GM12878 (cell line): ENCODE measurements around the gene GZMM. TPM values are rescaled to one million over a fixed set of nuclear protein-coding genes. Genes with fewer than 3 reads are reported as not detected.

Experiments
- CREB1 ChIP-seq: IDR thresholded peaks from 2 replicates; pipeline ENCODE4 v1.6.1; 2012; ENCODE audit warnings: low read depth, mild to moderate bottlenecking, inconsistent platforms
- IKZF1 ChIP-seq: fragments of 450-650 bp; conservative IDR thresholded peaks from 2 replicates; pipeline ENCODE4 v1.6.1; 2017; ENCODE audit warnings: antibody characterized with exemption, mild to moderate bottlenecking
- IKZF2 ChIP-seq, 2 experiments: fragments of 450-650 bp; IDR thresholded peaks; 2 replicates each; pipeline ENCODE4 v1.6.1; 2017; ENCODE audit warnings: mild to moderate bottlenecking in 2 of 2, moderate library complexity in 2 of 2
- MTA2 ChIP-seq: fragments of 450-650 bp; IDR thresholded peaks from 2 replicates; pipeline ENCODE4 v1.6.1; 2016; ENCODE audit warnings: low read depth, mild to moderate bottlenecking, moderate library complexity
- SP1 ChIP-seq: IDR thresholded peaks from one replicate; pipeline ENCODE4 v1.6.1; 2011; ENCODE audit warnings: low read depth, low read length
- ZNF207 ChIP-seq: fragments of 450-650 bp; IDR thresholded peaks from 2 replicates; pipeline ENCODE4 v1.6.1; 2014; ENCODE audit warnings: antibody characterized with exemption, mild to moderate bottlenecking, borderline replicate concordance
- polyA plus RNA-seq, 11 experiments: library from polyadenylated mRNA; depleted of rRNA in 4 of 11; unstranded in 6 of 11; stranded (reverse) in 5 of 11; fragments of >200 nt; fragmentation: Nextera tagmentation in 4 of 11; fragmentation: Illumina TruSeq in 1 of 11; extraction: Ambion mirVana in 4 of 11; extraction: Trizol in 1 of 11; gene quantifications; 1 replicate in 1 of 11; 2 replicates in 10 of 11; pipeline versions ENCODE4 v1.2.1 to v1.2.3, GENCODE V29; 2011 to 2016; ENCODE audit warnings: inconsistent platforms in 2 of 11, missing spikeins in 2 of 11, low read depth in 1 of 11
- total RNA-seq, 4 experiments: library from RNA; depleted of rRNA in 3 of 4; stranded (reverse); fragments of >200 nt in 3 of 4; fragmentation: Illumina TruSeq in 1 of 4; extraction: Trizol in 1 of 4; gene quantifications; 2 replicates each; pipeline versions ENCODE4 v1.2.1 to v1.2.3, GENCODE V29; 2013 to 2021
- TF ChIP-seq, protein P1 (sequence below): fragments of 450-650 bp; IDR thresholded peaks from 2 replicates; pipeline ENCODE4 v1.6.1; 2016; ENCODE audit warnings: mild to moderate bottlenecking, moderate library complexity, borderline replicate concordance
- TF ChIP-seq, protein P2 (sequence below): IDR thresholded peaks from 2 replicates; pipeline ENCODE4 v1.6.1; 2012; ENCODE audit warnings: improper control_type of control experiment, low read depth, low read length; ENCODE audit not compliant: insufficient replicate concordance
- TF ChIP-seq, protein P3 (sequence below): fragments of 450-650 bp; IDR thresholded peaks from 2 replicates; pipeline ENCODE4 v1.6.1; 2016; ENCODE audit warnings: mild to moderate bottlenecking

Gene GZMM
- total and polyA plus RNA-seq, 10 of the 15 experiments (the other 5 are each of a cell fraction or from before 2014, with no cell fraction given): 0.09 to 0.48 (median 0.23) TPM; not detected in 7

DNA sequence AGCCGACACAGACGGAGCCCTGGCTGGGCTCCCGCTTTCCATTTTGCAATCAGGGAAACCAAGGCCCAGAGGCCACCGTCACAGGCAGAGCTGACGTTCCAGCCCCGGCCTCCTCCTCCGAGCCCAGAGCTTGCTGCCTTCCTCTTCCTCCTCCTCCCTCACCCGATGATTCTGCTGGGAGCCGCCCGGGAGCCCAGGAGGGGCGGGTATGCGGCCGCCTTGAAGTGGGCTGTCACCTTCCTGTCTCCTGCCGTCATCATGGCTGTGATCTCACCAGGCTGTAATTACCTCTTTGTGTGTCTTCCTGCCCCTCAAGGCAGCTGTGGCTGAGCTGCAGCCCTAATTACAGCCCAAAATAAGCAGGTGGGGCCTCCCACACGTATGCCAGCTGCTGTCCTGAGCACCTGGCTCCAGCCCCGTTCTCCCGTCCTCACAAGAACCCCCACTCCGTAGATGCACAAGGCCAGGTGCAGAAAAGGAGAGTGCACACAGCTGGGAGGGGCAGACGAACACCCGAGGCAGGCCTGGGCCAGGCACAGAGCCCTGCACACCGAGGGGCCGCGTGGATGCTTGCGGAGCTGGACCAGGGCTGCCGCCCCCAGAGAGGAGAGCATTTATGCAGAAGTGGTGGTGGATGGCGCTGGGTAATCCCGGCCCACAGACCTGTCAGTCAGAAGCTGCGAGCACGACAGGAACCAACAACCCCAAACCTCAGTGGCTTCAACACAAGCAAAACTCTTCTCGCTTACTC, 32.6 kb upstream of the GZMM start (continued):
- peak; percentile 55 for TF ChIP-seq MTA2
- TF ChIP-seq IKZF1: 0 out of 2 replicates have a peak, but pooled peaks have one; percentile 42
- TF ChIP-seq SP1: no peak
- TF ChIP-seq, protein P1, sequence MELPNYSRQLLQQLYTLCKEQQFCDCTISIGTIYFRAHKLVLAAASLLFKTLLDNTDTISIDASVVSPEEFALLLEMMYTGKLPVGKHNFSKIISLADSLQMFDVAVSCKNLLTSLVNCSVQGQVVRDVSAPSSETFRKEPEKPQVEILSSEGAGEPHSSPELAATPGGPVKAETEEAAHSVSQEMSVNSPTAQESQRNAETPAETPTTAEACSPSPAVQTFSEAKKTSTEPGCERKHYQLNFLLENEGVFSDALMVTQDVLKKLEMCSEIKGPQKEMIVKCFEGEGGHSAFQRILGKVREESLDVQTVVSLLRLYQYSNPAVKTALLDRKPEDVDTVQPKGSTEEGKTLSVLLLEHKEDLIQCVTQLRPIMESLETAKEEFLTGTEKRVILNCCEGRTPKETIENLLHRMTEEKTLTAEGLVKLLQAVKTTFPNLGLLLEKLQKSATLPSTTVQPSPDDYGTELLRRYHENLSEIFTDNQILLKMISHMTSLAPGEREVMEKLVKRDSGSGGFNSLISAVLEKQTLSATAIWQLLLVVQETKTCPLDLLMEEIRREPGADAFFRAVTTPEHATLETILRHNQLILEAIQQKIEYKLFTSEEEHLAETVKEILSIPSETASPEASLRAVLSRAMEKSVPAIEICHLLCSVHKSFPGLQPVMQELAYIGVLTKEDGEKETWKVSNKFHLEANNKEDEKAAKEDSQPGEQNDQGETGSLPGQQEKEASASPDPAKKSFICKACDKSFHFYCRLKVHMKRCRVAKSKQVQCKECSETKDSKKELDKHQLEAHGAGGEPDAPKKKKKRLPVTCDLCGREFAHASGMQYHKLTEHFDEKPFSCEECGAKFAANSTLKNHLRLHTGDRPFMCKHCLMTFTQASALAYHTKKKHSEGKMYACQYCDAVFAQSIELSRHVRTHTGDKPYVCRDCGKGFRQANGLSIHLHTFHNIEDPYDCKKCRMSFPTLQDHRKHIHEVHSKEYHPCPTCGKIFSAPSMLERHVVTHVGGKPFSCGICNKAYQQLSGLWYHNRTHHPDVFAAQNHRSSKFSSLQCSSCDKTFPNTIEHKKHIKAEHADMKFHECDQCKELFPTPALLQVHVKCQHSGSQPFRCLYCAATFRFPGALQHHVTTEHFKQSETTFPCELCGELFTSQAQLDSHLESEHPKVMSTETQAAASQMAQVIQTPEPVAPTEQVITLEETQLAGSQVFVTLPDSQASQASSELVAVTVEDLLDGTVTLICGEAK: 0 out of 2 replicates have a peak, but pooled peaks have one; percentile 12
- no peak for TF ChIP-seq ZNF207
- TF ChIP-seq, protein P2, sequence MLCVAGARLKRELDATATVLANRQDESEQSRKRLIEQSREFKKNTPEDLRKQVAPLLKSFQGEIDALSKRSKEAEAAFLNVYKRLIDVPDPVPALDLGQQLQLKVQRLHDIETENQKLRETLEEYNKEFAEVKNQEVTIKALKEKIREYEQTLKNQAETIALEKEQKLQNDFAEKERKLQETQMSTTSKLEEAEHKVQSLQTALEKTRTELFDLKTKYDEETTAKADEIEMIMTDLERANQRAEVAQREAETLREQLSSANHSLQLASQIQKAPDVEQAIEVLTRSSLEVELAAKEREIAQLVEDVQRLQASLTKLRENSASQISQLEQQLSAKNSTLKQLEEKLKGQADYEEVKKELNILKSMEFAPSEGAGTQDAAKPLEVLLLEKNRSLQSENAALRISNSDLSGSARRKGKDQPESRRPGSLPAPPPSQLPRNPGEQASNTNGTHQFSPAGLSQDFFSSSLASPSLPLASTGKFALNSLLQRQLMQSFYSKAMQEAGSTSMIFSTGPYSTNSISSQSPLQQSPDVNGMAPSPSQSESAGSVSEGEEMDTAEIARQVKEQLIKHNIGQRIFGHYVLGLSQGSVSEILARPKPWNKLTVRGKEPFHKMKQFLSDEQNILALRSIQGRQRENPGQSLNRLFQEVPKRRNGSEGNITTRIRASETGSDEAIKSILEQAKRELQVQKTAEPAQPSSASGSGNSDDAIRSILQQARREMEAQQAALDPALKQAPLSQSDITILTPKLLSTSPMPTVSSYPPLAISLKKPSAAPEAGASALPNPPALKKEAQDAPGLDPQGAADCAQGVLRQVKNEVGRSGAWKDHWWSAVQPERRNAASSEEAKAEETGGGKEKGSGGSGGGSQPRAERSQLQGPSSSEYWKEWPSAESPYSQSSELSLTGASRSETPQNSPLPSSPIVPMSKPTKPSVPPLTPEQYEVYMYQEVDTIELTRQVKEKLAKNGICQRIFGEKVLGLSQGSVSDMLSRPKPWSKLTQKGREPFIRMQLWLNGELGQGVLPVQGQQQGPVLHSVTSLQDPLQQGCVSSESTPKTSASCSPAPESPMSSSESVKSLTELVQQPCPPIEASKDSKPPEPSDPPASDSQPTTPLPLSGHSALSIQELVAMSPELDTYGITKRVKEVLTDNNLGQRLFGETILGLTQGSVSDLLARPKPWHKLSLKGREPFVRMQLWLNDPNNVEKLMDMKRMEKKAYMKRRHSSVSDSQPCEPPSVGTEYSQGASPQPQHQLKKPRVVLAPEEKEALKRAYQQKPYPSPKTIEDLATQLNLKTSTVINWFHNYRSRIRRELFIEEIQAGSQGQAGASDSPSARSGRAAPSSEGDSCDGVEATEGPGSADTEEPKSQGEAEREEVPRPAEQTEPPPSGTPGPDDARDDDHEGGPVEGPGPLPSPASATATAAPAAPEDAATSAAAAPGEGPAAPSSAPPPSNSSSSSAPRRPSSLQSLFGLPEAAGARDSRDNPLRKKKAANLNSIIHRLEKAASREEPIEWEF: no peak
- TF ChIP-seq, protein P3, sequence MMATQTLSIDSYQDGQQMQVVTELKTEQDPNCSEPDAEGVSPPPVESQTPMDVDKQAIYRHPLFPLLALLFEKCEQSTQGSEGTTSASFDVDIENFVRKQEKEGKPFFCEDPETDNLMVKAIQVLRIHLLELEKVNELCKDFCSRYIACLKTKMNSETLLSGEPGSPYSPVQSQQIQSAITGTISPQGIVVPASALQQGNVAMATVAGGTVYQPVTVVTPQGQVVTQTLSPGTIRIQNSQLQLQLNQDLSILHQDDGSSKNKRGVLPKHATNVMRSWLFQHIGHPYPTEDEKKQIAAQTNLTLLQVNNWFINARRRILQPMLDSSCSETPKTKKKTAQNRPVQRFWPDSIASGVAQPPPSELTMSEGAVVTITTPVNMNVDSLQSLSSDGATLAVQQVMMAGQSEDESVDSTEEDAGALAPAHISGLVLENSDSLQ: peak; percentile 90
- 0 out of 4 replicates have a peak, but pooled peaks of 1 of the 2 experiments have one; percentile 18 for TF ChIP-seq IKZF2 (IDR thresholded peaks at IDR 0.05)
- TF ChIP-seq CREB1: peak; percentile 92
